SH-SY5Y (cell line): ENCODE data around the gene CCDC134.

Experiments used
- GATA2 ChIP-seq: IDR thresholded peaks from 2 replicates; pipeline ENCODE4 v1.6.1; 2011; ENCODE audit warnings: mild to moderate bottlenecking, low read depth, low read length
- GATA3 ChIP-seq: IDR thresholded peaks from 2 replicates; pipeline ENCODE4 v1.6.1; 2011; ENCODE audit warnings: low read depth, mild to moderate bottlenecking, low read length, moderate library complexity

- TF ChIP-seq GATA2 (no peak), GATA3 (no peak)
Measured at GRCh38 chr22:41801886-41802285, 1.4 kb downstream of the CCDC134 start.
